Testis (tissue), 3 donors: ENCODE data around the gene HIRA. TPM values are rescaled to one million over a fixed set of nuclear protein-coding genes. Genes with fewer than 3 reads are reported as not detected.

Source experiments
- DNase-seq: peaks from one replicate; pipeline ENCODE4 v3.0.0-alpha.2; 2019
- H3K27ac ChIP-seq, 2 donors: fragments of 200-600 bp; sonication (generic); one replicate each; pipeline ENCODE4 v1.5.1; 2019
- H3K27me3 ChIP-seq: fragments of 200-600 bp; sonication (generic); one replicate; pipeline ENCODE4 v1.5.1; 2019
- H3K36me3 ChIP-seq: fragments of 200-600 bp; sonication (generic); one replicate; pipeline ENCODE4 v1.5.1; 2017; ENCODE audit warnings: low read depth; ENCODE audit errors: missing control alignments
- H3K4me1 ChIP-seq: fragments of 200-600 bp; sonication (generic); one replicate; pipeline ENCODE4 v1.5.1; 2019
- H3K4me3 ChIP-seq, 2 donors: fragments of 200-600 bp; sonication (generic); one replicate each; pipeline ENCODE4 v1.5.1; 2017 to 2019
- H3K9me3 ChIP-seq: fragments of 200-600 bp; sonication (generic); one replicate; pipeline ENCODE4 v1.5.1; 2017
- CTCF ChIP-seq, 3 experiments: fragments of 450-650 bp in 2 of 3; fragments of 200-600 bp in 1 of 3; sonication (generic) in 1 of 3; IDR thresholded peaks; one replicate each; pipeline ENCODE4 v1.5.1; 2016 to 2019; ENCODE audit warnings: antibody characterized with exemption in 3 of 3, mild to moderate bottlenecking in 2 of 3, moderate library complexity in 1 of 3
- POLR2A ChIP-seq: fragments of 450-650 bp; IDR thresholded peaks from one replicate; pipeline ENCODE4 v1.6.1; 2017; ENCODE audit warnings: antibody characterized with exemption, mild to moderate bottlenecking, moderate library complexity
- WGBS, 2 donors: methylation state at CpG; one replicate each; pipeline ENCODE4 v1.1.5; 2018; 5-methylcytosine and 5-hydroxymethylcytosine counted together
- intact Hi-C: fragments of 100-400 bp; cut with DNase I; formaldehyde crosslinking; loops from one replicate; pipeline ENCODE4 v1.15.1; 2023; ENCODE audit warnings: low total_unique reads
- polyA plus RNA-seq: library from polyadenylated mRNA; stranded (reverse); fragments of 350-450 nt; fragmentation: Illumina TruSeq; extraction: RNeasy Lipid Tissue Mini Kit (QIAGEN cat#74804); gene quantifications from one replicate; pipeline ENCODE4 v1.2.3, GENCODE V29; 2014; ENCODE audit warnings: low read depth, low replicate concordance; ENCODE audit not compliant: insufficient read depth
- total RNA-seq, 2 donors: library from RNA; depleted of rRNA; stranded (reverse); fragments of >200 nt; gene quantifications; one replicate each; pipeline ENCODE4 v1.2.3, GENCODE V29; 2016

The HIRA gene
- total and polyA plus RNA-seq, 3 donors from 2014 or later, result 17.7 to 25.7 (median 21.8) TPM

GRCh38 chr22:19358703-19359553, 72.6 kb downstream of the HIRA start:
- whole genome bisulfite sequencing, 2 donors, result 89 to 94% methylated on average over 2 to 13 of the region's 13 CpGs
- no peak for DNase-seq
- H3K36me3 ChIP-seq, result no peaks in the 10 kb centered on the region
- H3K9me3 ChIP-seq, result no peaks in the 10 kb centered on the region
- H3K4me3 ChIP-seq, result no peak overlapping the region
- no peak for TF ChIP-seq CTCF (IDR thresholded peaks at IDR 0.05)
- TF ChIP-seq POLR2A, result no peak
- H3K27ac ChIP-seq, result no peak overlapping the region
- no peaks in the 10 kb centered on the region for H3K27me3 ChIP-seq
- no peaks in the 10 kb centered on the region for H3K4me1 ChIP-seq
- intact Hi-C loops, result no loop called here

GRCh38 chr22:19358195-19358594, 73.3 kb downstream of the HIRA start:
- WGBS, 2 donors, result 83 to 88% methylated on average over 1 to 2 of the region's 2 CpGs

GRCh38 chr22:19357270-19358105, 74.0 kb downstream of the HIRA start:
- H3K4me1 ChIP-seq, result no peaks in the 10 kb centered on the region
- no peak for DNase-seq
- no peak overlapping the region for H3K27ac ChIP-seq
- WGBS, 2 donors, result 96% methylated on average over 13 to 14 of the region's 14 CpGs
- no peaks in the 10 kb centered on the region for H3K27me3 ChIP-seq
- TF ChIP-seq CTCF (IDR thresholded peaks at IDR 0.05) (no peak), POLR2A (no peak)
- intact Hi-C loops, result no loop called here
- no peak overlapping the region for H3K4me3 ChIP-seq
- no peaks in the 10 kb centered on the region for H3K36me3 ChIP-seq
- no peaks in the 10 kb centered on the region for H3K9me3 ChIP-seq

More at GRCh38 chr22:19358195-19358594, 73.3 kb downstream of the HIRA start:
- DNase-seq, result no peak
- Histone ChIP-seq H3K27me3 (no peaks in the 10 kb centered on the region), H3K4me3 (no peak overlapping the region), H3K9me3 (no peaks in the 10 kb centered on the region), H3K36me3 (no peaks in the 10 kb centered on the region), H3K4me1 (no peaks in the 10 kb centered on the region), H3K27ac (no peak overlapping the region)
- no peak for TF ChIP-seq POLR2A
- TF ChIP-seq CTCF (IDR thresholded peaks at IDR 0.05), result no peak
- intact Hi-C loops, result no loop called here

- no peaks in the 10 kb centered on the region for H3K9me3 ChIP-seq
- no peaks in the 10 kb centered on the region for H3K4me1 ChIP-seq
- H3K27ac ChIP-seq, result no peak overlapping the region
- DNase-seq, result no peak
- intact Hi-C loops, result no loop called here
- WGBS, 2 donors, result 95 to 100% methylated on average over 3 to 8 of the region's 8 CpGs
- H3K27me3 ChIP-seq, result no peaks in the 10 kb centered on the region
- TF ChIP-seq CTCF (IDR thresholded peaks at IDR 0.05), result no peak
- no peak for TF ChIP-seq POLR2A
- no peaks in the 10 kb centered on the region for H3K36me3 ChIP-seq
- no peak overlapping the region for H3K4me3 ChIP-seq
These were observed 74.7 kb downstream of the HIRA start for GRCh38 chr22:19356708-19357269.
